Pancreas (tissue), 10 donors: Measurements from ENCODE around the gene ANKRD66. TPM values are rescaled to one million over a fixed set of nuclear protein-coding genes. Genes with fewer than 3 reads are reported as not detected.

ENCODE experiments used
- ATAC-seq, 4 donors: fragments of 200-7000 bp; cut with Tn5 transposase; one replicate each; pipeline versions ENCODE4 v1.8.0 to v1.9.1; 2020; ENCODE audit warnings: mild to moderate bottlenecking in 4 of 4, moderate library complexity in 4 of 4
- DNase-seq, 6 donors: peaks; one replicate each; pipeline ENCODE4 v3.0.0-alpha.2; 2020
- FAIRE-seq: peaks from 2 replicates; lab custom pipeline; 2012; peaks lifted over from hg19 to GRCh38; lab: Jason Lieb, UNC
- H3K27ac ChIP-seq, 4 donors: fragments of 200-600 bp; sonication (generic); 1 replicate in 3 of 4; 2 replicates in 1 of 4; pipeline versions ENCODE4 v1.5.0 to v1.8.0; 2020
- H3K27me3 ChIP-seq, 4 donors: fragments of 200-600 bp; one replicate each; pipeline ENCODE4 v1.8.0; 2021
- H3K36me3 ChIP-seq, 3 donors: fragments of 200-600 bp; sonication (generic) in 1 of 3; one replicate each; pipeline versions ENCODE4 v1.5.0 to v1.8.0; 2020 to 2021
- H3K4me1 ChIP-seq, 3 donors: fragments of 200-600 bp; one replicate each; pipeline ENCODE4 v1.8.0; 2021
- H3K4me3 ChIP-seq, 4 donors: fragments of 200-600 bp; sonication (generic) in 2 of 4; one replicate each; pipeline versions ENCODE4 v1.5.0 to v1.8.0; 2020 to 2021
- H3K9me3 ChIP-seq, 4 donors: fragments of 200-600 bp; one replicate each; pipeline ENCODE4 v1.8.0; 2021
- WGBS, 2 donors: extraction: QIAGEN DNeasy Blood & Tissue Kit; methylation state at CpG; one replicate each; pipeline ENCODE4 v1.1.7; 2013; 5-methylcytosine and 5-hydroxymethylcytosine counted together
- intact Hi-C, 3 donors: fragments of 100-400 bp; cut with DNase I; formaldehyde crosslinking; loops; one replicate each; pipeline versions ENCODE4 v1.11.1 to v1.14.2; 2022
- polyA plus RNA-seq, 2 donors: library from polyadenylated mRNA; stranded (reverse); fragments of 200-250 nt; gene quantifications; one replicate each; pipeline ENCODE4 v1.2.3, GENCODE V29; 2013
- total RNA-seq, 6 donors: library from RNA; stranded (reverse); fragmentation: NEBNext Ultra II Directional in 4 of 6; extraction: Animal tissue kit (Norgen Biotek cat#: 25700) in 4 of 6; gene quantifications; one replicate each; pipeline versions ENCODE4 v1.2.1 to v1.2.4, GENCODE V29; 2021 to 2023
- TF ChIP-seq, protein P1 (sequence below), 4 donors: fragments of 200-600 bp; sonication (generic) in 3 of 4; IDR thresholded peaks; one replicate each; pipeline versions ENCODE4 v1.5.0 to v1.8.0; 2021; ENCODE audit warnings: antibody characterized with exemption in 4 of 4
- donor health status: healthy with polysubstance abuse.
- donor health status: DM: no; HTN: no; CAD: no; lungs with moderate emphysema.
- donor health status: DM: no; HTN: no; CAD: no.
- donor health status: control.
- donor health status: control.
- donor health status: Bipolar disorder and iron deficiency.
- donor health status: DM: yes; HTN: yes; CAD: no.
- donor health status: DM: no; HTN: no; CAD: no.
- donor health status: DM: no; HTN: no; CAD: no.
- donor health status: DM: yes; HTN: yes; CAD: no.

Gene ANKRD66
- total and polyA plus RNA-seq, 8 donors: not detected

GRCh38 chr6:46788791-46789190, 42.1 kb downstream of the ANKRD66 start:
- 93 to 95% methylated on average over 3 of the region's 3 CpGs for whole genome bisulfite sequencing, 2 donors
- no peak for DNase-seq
- no peaks in the 10 kb centered on the region for H3K9me3 ChIP-seq
- H3K4me1 ChIP-seq: peaks cover 0 to 19% (median 10%) of the 10 kb centered on the region in 3 donors
- TF ChIP-seq, protein P1, sequence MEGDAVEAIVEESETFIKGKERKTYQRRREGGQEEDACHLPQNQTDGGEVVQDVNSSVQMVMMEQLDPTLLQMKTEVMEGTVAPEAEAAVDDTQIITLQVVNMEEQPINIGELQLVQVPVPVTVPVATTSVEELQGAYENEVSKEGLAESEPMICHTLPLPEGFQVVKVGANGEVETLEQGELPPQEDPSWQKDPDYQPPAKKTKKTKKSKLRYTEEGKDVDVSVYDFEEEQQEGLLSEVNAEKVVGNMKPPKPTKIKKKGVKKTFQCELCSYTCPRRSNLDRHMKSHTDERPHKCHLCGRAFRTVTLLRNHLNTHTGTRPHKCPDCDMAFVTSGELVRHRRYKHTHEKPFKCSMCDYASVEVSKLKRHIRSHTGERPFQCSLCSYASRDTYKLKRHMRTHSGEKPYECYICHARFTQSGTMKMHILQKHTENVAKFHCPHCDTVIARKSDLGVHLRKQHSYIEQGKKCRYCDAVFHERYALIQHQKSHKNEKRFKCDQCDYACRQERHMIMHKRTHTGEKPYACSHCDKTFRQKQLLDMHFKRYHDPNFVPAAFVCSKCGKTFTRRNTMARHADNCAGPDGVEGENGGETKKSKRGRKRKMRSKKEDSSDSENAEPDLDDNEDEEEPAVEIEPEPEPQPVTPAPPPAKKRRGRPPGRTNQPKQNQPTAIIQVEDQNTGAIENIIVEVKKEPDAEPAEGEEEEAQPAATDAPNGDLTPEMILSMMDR (IDR thresholded peaks at IDR 0.05): no peak
- no peak overlapping the region for H3K27ac ChIP-seq
- no peak overlapping the region for H3K4me3 ChIP-seq
- no peaks in the 10 kb centered on the region for H3K36me3 ChIP-seq
- no peaks in the 10 kb centered on the region for H3K27me3 ChIP-seq
- ATAC-seq: no peak
- intact Hi-C loops: no loop called here
- no peak for FAIRE-seq

GRCh38 chr6:46789434-46790354, 43.0 kb downstream of the ANKRD66 start:
- no peak for FAIRE-seq
- DNase-seq: no peak
- Histone ChIP-seq H3K9me3 (no peaks in the 10 kb centered on the region), H3K4me1 (peaks cover 0 to 19% (median 10%) of the 10 kb centered on the region in 3 donors), H3K36me3 (no peaks in the 10 kb centered on the region), H3K4me3 (no peak overlapping the region), H3K27ac (no peak overlapping the region), H3K27me3 (no peaks in the 10 kb centered on the region)
- intact Hi-C loops: no loop called here
- TF ChIP-seq, protein P1 (IDR thresholded peaks at IDR 0.05): no peak
- 60 to 71% methylated on average over 4 of the region's 4 CpGs for WGBS, 2 donors
- ATAC-seq: peak in 2 of 4 donors; percentile 29 to 42

DNA sequence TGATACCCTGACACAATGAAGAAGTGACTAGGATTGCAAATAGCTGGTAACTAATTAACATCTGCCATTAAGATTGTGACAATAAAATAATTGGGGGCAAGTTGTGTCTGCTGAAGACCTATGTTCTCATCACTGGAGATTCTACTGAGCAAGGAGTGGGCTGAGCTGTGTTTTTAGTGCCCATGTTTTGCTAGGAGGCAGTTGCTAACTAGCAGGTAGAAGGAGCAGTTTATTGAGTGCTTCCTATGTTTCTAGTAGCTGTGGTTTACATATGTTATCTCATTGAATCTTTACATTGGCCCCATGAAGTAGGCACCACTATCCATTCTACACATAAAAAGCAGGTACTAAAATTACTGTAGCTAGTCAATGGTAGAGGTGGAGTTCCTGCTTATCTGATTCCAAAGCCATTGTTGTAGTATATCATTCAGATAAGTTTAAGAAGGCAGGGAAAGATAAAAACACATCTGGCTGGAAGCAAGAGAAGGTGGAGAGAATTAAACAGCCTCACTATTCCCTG, 43.7 kb downstream of the ANKRD66 start:
- TF ChIP-seq, protein P1 (IDR thresholded peaks at IDR 0.05): no peak
- intact Hi-C loops: no loop called here
- Histone ChIP-seq H3K9me3 (no peaks in the 10 kb centered on the region), H3K36me3 (no peaks in the 10 kb centered on the region), H3K4me3 (no peak overlapping the region), H3K4me1 (peaks cover 0 to 19% (median 10%) of the 10 kb centered on the region in 3 donors), H3K27ac (no peak overlapping the region), H3K27me3 (no peaks in the 10 kb centered on the region)
- DNase-seq (no peak), ATAC-seq (no peak), FAIRE-seq (no peak)

GRCh38 chr6:46792635-46793034, 45.9 kb downstream of the ANKRD66 start:
- no peaks in the 10 kb centered on the region for H3K27me3 ChIP-seq
- ATAC-seq (peak; percentile 47 to 78 (median 48)), FAIRE-seq (peak; percentile 88), DNase-seq (no peak)
- intact Hi-C loops: no loop called here
- H3K9me3 ChIP-seq: no peaks in the 10 kb centered on the region
- 0 to 7% methylated on average over 1 of the region's 1 CpG for WGBS, 2 donors
- H3K4me3 ChIP-seq: peak overlapping the region in 1 of 4 donors; percentile 8
- H3K4me1 ChIP-seq: peaks cover 0 to 19% (median 10%) of the 10 kb centered on the region in 3 donors
- no peak overlapping the region for H3K27ac ChIP-seq
- TF ChIP-seq, protein P1 (IDR thresholded peaks at IDR 0.05): no peak
- no peaks in the 10 kb centered on the region for H3K36me3 ChIP-seq
